Activated CD4-positive, alpha-beta memory T cell treated with anti-CD3 and anti-CD28 coated beads for 36 hours (primary cell): Measurements from ENCODE around the gene TMEM273. TPM values are rescaled to one million over a fixed set of nuclear protein-coding genes. Genes with fewer than 3 reads are reported as not detected.

Source experiments
- CTCF ChIA-PET: fragments of 350-600 bp; sonication (Branson Sonifier 250); formaldehyde crosslinking; loops from one replicate; lab custom pipeline; 2021; ENCODE audit warnings: antibody characterized with exemption, inconsistent platforms; lab: Charles Lee
- POLR2A ChIA-PET: fragments of 350-600 bp; sonication (Branson Sonifier 250); formaldehyde crosslinking; loops from one replicate; lab custom pipeline; 2021; ENCODE audit warnings: antibody characterized with exemption; lab: Charles Lee
- DNase-seq: peaks from one replicate; pipeline ENCODE4 v3.0.0-alpha.2; 2020
- H3K27ac Mint-ChIP-seq: one replicate; pipeline ENCODE4 v1.8.0; 2021; ENCODE audit warnings: mixed read lengths
- H3K27me3 Mint-ChIP-seq: one replicate; pipeline ENCODE4 v1.8.0; 2021; ENCODE audit warnings: mixed read lengths
- H3K36me3 Mint-ChIP-seq: one replicate; pipeline ENCODE4 v1.8.0; 2021; ENCODE audit warnings: mixed read lengths
- H3K4me1 Mint-ChIP-seq: one replicate; pipeline ENCODE4 v1.8.0; 2021; ENCODE audit warnings: low read depth, mixed read lengths
- H3K4me3 Mint-ChIP-seq: one replicate; pipeline ENCODE4 v1.8.0; 2021; ENCODE audit warnings: mild to moderate bottlenecking, mixed read lengths
- H3K9me3 Mint-ChIP-seq: one replicate; pipeline ENCODE4 v1.8.0; 2021; ENCODE audit warnings: mixed read lengths
- intact Hi-C: fragments of 100-400 bp; cut with micrococcal nuclease; formaldehyde crosslinking; loops from one replicate; pipeline ENCODE4 v1.15.1; 2023
- total RNA-seq, 2 experiments: library from RNA; stranded (reverse); gene quantifications; one replicate each; pipeline ENCODE4 v1.2.3, GENCODE V29; 2021

The TMEM273 gene
- total RNA-seq, 2 experiments from 2014 or later, result 106 to 108 TPM

- ChIA-PET POLR2A (no interaction called here), CTCF (no interaction called here)
- Mint-ChIP-seq H3K27me3 (peaks cover 3% of the 10 kb centered on the region), H3K9me3 (no peaks in the 10 kb centered on the region), H3K36me3 (peaks cover 20% of the 10 kb centered on the region), H3K27ac (peak overlapping the region; percentile 15), H3K4me1 (peaks cover 41% of the 10 kb centered on the region), H3K4me3 (no peak overlapping the region)
- intact Hi-C loops, result no loop called here
- DNase-seq, result no peak
Measured at GRCh38 chr10:49167425-49168170, 20.6 kb downstream of the TMEM273 start.

- CTCF ChIA-PET, result no interaction called here
- peaks cover 5% of the 10 kb centered on the region for H3K27me3 Mint-ChIP-seq
- no peak overlapping the region for H3K4me3 Mint-ChIP-seq
- H3K27ac Mint-ChIP-seq, result peak overlapping the region; percentile 66
- intact Hi-C loops, result no loop called here
- H3K36me3 Mint-ChIP-seq, result peaks cover 23% of the 10 kb centered on the region
- H3K9me3 Mint-ChIP-seq, result no peaks in the 10 kb centered on the region
- DNase-seq, result no peak
- POLR2A ChIA-PET, result no interaction called here
- peaks cover 45% of the 10 kb centered on the region for H3K4me1 Mint-ChIP-seq
Measured at GRCh38 chr10:49166484-49167400, 21.4 kb downstream of the TMEM273 start.

DNA sequence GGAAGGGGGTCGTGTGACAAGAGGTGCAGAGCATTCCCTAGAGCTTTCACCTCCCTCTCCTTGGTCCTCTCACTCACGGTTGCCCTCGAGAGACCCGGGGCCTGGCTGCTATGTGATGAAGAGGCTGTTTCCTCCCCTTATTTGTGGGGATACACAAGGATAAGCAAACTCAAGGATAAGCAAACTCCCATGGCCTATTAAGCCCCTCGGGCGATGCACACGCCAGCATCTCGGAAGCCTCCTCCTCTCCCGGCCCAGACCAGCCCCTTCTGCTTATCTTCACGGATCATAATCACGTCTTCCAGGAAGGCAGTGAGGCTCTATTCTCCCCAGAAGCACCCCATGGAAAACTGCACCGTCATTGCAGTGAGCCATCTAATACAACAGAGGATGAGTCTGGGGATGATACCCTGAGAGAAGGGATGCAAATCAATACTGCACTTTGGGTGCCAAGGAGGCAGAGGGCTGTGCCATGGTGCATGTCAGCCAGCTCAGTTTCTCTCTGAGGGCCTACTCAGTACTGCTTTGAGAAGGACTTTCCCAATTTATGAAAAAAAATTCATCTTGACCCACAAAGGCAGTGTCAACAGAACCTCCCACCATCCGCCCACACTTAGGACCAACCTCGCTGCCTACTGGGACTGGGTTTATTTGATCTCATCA, 22.2 kb downstream of the TMEM273 start:
- Mint-ChIP-seq H3K4me1 (peaks cover 46% of the 10 kb centered on the region), H3K4me3 (no peak overlapping the region), H3K27ac (peak overlapping the region; percentile 66), H3K9me3 (no peaks in the 10 kb centered on the region), H3K27me3 (peaks cover 6% of the 10 kb centered on the region), H3K36me3 (peaks cover 28% of the 10 kb centered on the region)
- ChIA-PET CTCF (no interaction called here), POLR2A (no interaction called here)
- DNase-seq, result peak; percentile 45
- intact Hi-C loops, result loop anchor here (2.0 kb wide), 2 partner anchors 185 to 507 kb away; no protein-coding TSS in a partner anchor

DNA sequence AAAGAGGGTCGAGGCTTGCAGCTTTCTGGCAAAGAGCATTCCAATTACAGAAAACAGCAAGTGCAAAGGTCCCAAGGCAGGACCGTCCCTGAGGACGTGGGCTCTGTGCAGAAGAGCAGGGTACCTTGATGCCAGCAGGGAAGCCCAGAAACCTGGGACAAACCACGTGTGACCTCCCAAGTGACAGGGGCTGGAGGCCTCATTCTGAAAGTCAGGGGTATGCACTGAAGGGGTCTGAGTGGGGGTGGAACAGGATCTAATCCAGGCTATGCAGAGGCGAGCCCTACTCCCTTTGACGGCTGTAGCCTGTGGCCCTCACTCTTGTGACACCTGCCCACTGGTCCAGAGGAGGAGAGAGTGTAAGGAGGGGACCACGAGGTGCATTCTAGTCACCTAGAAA, 22.9 kb downstream of the TMEM273 start:
- intact Hi-C loops, result loop anchor here (2.0 kb wide), 2 partner anchors 184 to 506 kb away; no protein-coding TSS in a partner anchor
- ChIA-PET CTCF (interaction anchor here (1.3 kb wide), 1 partner anchor 8 kb away, joined by 5 read pairs; no protein-coding TSS in a partner anchor), POLR2A (no interaction called here)
- H3K27me3 Mint-ChIP-seq, result peaks cover 6% of the 10 kb centered on the region
- no peak overlapping the region for H3K27ac Mint-ChIP-seq
- no peak for DNase-seq
- peaks cover 32% of the 10 kb centered on the region for H3K36me3 Mint-ChIP-seq
- peaks cover 44% of the 10 kb centered on the region for H3K4me1 Mint-ChIP-seq
- H3K4me3 Mint-ChIP-seq, result no peak overlapping the region
- H3K9me3 Mint-ChIP-seq, result no peaks in the 10 kb centered on the region

GRCh38 chr10:49164559-49165188, 23.5 kb downstream of the TMEM273 start:
- H3K27me3 Mint-ChIP-seq, result peaks cover 6% of the 10 kb centered on the region
- peak overlapping the region; percentile 14 for H3K27ac Mint-ChIP-seq
- no peaks in the 10 kb centered on the region for H3K9me3 Mint-ChIP-seq
- POLR2A ChIA-PET, result interaction anchor here (0.5 kb wide), 1 partner anchor 79 kb away, joined by 4 read pairs; no protein-coding TSS in a partner anchor
- peak; percentile 60 for DNase-seq
- intact Hi-C loops, result loop anchor here (2.0 to 5.0 kb wide), 4 partner anchors 87 to 506 kb away; no protein-coding TSS in a partner anchor
- peaks cover 41% of the 10 kb centered on the region for H3K4me1 Mint-ChIP-seq
- CTCF ChIA-PET, result interaction anchor here (0.6 to 1.3 kb wide), 11 partner anchors 9 to 507 kb away, joined by 3 to 6 read pairs (median 3); no protein-coding TSS in a partner anchor
- no peak overlapping the region for H3K4me3 Mint-ChIP-seq
- peaks cover 33% of the 10 kb centered on the region for H3K36me3 Mint-ChIP-seq

DNA sequence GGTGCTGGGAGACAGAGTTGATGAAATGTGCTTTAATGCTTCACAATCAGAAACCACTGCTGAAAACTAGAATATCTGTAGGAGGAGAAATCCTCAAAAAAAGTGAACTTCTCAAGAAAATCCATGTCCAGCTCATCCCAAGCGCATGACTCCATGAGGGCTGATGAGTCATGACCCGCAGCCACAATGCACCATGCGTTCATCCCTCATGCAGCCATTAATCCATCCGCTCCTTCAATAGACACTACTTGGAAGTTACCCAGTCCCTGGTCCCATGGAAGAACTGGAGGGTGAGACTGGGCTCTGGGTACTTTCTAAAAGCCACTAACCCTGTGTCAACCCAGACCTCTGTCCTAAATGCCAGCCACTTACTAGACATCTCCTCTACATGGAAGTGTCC, 24.4 kb downstream of the TMEM273 start:
- peaks cover 6% of the 10 kb centered on the region for H3K27me3 Mint-ChIP-seq
- POLR2A ChIA-PET, result no interaction called here
- intact Hi-C loops, result loop anchor here (2.0 to 5.0 kb wide), 4 partner anchors 86 to 505 kb away; no protein-coding TSS in a partner anchor
- H3K36me3 Mint-ChIP-seq, result peaks cover 33% of the 10 kb centered on the region
- CTCF ChIA-PET, result interaction anchor here (0.9 to 1.3 kb wide), 7 partner anchors 12 to 506 kb away, joined by 3 to 4 read pairs (median 3); no protein-coding TSS in a partner anchor
- H3K4me3 Mint-ChIP-seq, result no peak overlapping the region
- H3K9me3 Mint-ChIP-seq, result no peaks in the 10 kb centered on the region
- DNase-seq, result no peak
- H3K27ac Mint-ChIP-seq, result no peak overlapping the region
- peaks cover 41% of the 10 kb centered on the region for H3K4me1 Mint-ChIP-seq

GRCh38 chr10:49162761-49163310, 25.4 kb downstream of the TMEM273 start:
- no peak overlapping the region for H3K4me3 Mint-ChIP-seq
- ChIA-PET CTCF (interaction anchor here (1.3 kb wide), 1 partner anchor 12 kb away, joined by 3 read pairs; no protein-coding TSS in a partner anchor), POLR2A (no interaction called here)
- H3K9me3 Mint-ChIP-seq, result no peaks in the 10 kb centered on the region
- no peak for DNase-seq
- H3K27ac Mint-ChIP-seq, result no peak overlapping the region
- H3K27me3 Mint-ChIP-seq, result peaks cover 6% of the 10 kb centered on the region
- peaks cover 36% of the 10 kb centered on the region for H3K4me1 Mint-ChIP-seq
- intact Hi-C loops, result loop anchor here (5.0 kb wide), 2 partner anchors 86 to 354 kb away; no protein-coding TSS in a partner anchor
- H3K36me3 Mint-ChIP-seq, result peaks cover 38% of the 10 kb centered on the region

DNA sequence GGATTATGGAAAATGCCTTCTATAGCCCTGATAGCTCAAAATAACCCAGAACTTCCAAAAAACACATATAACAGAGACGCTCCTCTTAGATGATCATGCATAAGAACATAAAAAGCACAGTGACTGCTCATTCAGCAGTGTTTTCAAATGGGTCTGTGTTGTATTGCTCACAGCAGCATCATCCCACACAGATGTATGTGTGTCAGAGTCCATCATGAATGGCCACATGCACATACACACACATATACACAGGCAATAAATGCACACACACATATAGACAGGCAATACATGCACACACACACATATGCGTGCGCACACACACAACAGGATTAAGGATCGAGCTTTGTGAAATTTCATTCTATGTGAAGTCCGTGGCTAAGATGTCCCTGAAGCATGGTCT, 26.1 kb downstream of the TMEM273 start:
- ChIA-PET POLR2A (interaction anchor here (1.3 kb wide), 1 partner anchor 13 kb away, joined by 3 read pairs; no protein-coding TSS in a partner anchor), CTCF (interaction anchor here (1.1 to 1.3 kb wide), 2 partner anchors 13 to 177 kb away, joined by 3 read pairs; no protein-coding TSS in a partner anchor)
- Mint-ChIP-seq H3K36me3 (peaks cover 42% of the 10 kb centered on the region), H3K27ac (no peak overlapping the region), H3K4me3 (no peak overlapping the region), H3K4me1 (peaks cover 37% of the 10 kb centered on the region), H3K27me3 (peaks cover 8% of the 10 kb centered on the region), H3K9me3 (no peaks in the 10 kb centered on the region)
- DNase-seq, result no peak
- intact Hi-C loops, result loop anchor here (5.0 kb wide), 2 partner anchors 85 to 355 kb away; no protein-coding TSS in a partner anchor

DNA sequence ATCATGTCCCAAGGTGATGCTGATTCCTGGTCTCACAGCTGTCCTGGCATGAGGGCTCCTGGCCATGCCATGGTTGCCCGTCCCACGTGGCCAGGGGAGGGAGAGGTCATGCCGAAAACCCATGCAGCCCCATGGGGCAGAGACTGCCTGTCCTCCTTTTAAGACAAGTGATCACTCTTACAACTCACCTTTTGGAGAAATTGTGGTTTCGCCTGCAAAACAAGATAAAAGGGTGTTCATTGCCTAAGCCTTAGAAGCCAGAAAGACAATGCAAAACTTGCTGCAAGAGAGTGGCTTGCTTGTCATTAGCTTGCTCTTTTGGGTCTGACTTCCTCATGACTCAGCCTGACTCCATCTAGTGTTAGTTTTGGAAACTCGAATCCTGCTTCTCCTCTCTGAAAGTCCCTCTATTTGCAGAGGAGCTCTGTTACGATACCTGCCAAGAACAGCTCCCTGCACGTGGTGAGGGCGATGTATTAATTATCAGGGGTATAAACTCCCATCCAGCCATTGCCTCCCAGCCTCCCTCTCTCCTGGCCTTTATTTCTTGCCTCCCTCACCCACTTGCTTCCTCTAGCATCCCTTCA, 26.7 kb downstream of the TMEM273 start:
- POLR2A ChIA-PET, result interaction anchor here (1.3 kb wide), 1 partner anchor 13 kb away, joined by 3 read pairs; no protein-coding TSS in a partner anchor
- no peak overlapping the region for H3K27ac Mint-ChIP-seq
- DNase-seq, result no peak
- no peaks in the 10 kb centered on the region for H3K9me3 Mint-ChIP-seq
- H3K36me3 Mint-ChIP-seq, result peaks cover 42% of the 10 kb centered on the region
- CTCF ChIA-PET, result interaction anchor here (1.1 to 1.3 kb wide), 2 partner anchors 13 to 177 kb away, joined by 3 read pairs; no protein-coding TSS in a partner anchor
- H3K4me3 Mint-ChIP-seq, result no peak overlapping the region
- peaks cover 8% of the 10 kb centered on the region for H3K27me3 Mint-ChIP-seq
- H3K4me1 Mint-ChIP-seq, result peaks cover 36% of the 10 kb centered on the region
- intact Hi-C loops, result loop anchor here (5.0 kb wide), 2 partner anchors 84 to 356 kb away; no protein-coding TSS in a partner anchor

- intact Hi-C loops, result loop anchor here (5.0 kb wide), 2 partner anchors 84 to 356 kb away; no protein-coding TSS in a partner anchor
- Mint-ChIP-seq H3K27me3 (peaks cover 8% of the 10 kb centered on the region), H3K9me3 (no peaks in the 10 kb centered on the region), H3K36me3 (peaks cover 36% of the 10 kb centered on the region), H3K4me3 (no peak overlapping the region), H3K27ac (no peak overlapping the region), H3K4me1 (peaks cover 29% of the 10 kb centered on the region)
- CTCF ChIA-PET, result no interaction called here
- POLR2A ChIA-PET, result interaction anchor here (1.3 kb wide), 1 partner anchor 14 kb away, joined by 3 read pairs; no protein-coding TSS in a partner anchor
- DNase-seq, result no peak
Measured at GRCh38 chr10:49160814-49161213, 27.4 kb downstream of the TMEM273 start.
